ENCODE measurements around the gene ISCU.
"Not testable (repeated sequence)": the region's sequence is repeated elsewhere in the genome, so short reads cannot be mapped to it uniquely, and the experiment has no call there.

The ISCU gene

DNA sequence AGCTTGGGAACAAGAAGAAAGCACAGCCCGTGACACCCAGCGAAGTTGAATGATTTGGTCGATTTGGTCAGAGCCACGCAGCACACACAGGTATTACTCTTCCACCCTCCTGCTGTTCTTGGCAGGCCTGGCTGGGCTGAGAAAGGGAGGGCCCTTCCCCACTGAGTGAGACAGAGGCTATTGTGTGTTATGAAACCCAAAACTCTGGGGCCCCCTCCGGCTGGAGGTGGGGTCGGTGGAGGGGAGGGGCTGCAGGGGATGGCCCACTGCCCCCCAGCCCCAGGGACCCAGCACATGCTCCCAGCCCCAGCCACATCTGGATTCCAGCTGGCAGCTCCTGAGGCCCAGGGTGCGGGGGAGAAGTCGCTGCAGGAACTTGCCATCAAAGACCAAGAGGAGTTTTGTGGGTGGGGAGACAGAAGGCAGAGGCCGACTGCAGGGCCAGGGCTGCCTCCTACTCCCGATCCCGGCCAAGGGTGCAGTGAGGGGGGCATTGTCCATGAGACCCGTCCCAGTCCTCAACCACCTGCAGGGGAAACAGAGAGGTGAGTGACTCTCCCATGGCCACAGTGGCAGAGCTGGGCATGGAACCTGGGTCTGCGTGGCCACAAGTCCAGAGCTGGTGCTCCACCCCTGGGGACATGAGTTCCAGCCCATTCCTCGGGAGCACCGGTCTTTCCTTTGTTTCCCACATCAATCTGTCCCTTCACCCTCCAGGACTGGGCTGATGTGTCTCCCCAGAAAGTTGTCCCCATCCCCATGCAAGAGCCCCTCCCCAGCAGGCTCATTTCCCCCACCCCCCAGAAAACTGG, 26.8 kb downstream of the ISCU start:
- DNase-seq (ENCODE audit: low spot score) = no peak

DNA sequence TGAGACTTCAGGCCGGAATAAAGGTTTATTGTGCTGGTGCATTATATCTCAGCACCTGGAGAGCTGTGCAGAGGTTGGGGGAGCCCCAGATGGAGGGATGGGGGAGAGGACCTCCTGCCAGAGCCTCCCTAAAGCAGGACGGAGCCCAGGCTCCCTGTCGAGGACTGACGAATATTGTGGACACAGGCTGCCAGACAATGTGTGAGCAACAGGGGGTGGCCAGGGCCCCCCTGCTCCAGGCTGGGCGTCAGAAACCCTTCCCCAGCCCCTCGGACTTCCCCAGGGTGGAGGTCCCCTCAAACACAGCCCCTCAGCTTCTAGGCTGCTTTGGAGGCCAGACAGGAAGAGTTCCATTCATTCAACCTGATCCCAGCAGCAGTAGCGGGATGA, 27.4 kb downstream of the ISCU start:
- DNase-seq (ENCODE audit: low spot score) = no peak

- not testable (repeated sequence) for DNase-seq (ENCODE audit: low spot score)
Observed at GRCh38 chr12:108590463-108590862, 28.1 kb downstream of the ISCU start.

DNA sequence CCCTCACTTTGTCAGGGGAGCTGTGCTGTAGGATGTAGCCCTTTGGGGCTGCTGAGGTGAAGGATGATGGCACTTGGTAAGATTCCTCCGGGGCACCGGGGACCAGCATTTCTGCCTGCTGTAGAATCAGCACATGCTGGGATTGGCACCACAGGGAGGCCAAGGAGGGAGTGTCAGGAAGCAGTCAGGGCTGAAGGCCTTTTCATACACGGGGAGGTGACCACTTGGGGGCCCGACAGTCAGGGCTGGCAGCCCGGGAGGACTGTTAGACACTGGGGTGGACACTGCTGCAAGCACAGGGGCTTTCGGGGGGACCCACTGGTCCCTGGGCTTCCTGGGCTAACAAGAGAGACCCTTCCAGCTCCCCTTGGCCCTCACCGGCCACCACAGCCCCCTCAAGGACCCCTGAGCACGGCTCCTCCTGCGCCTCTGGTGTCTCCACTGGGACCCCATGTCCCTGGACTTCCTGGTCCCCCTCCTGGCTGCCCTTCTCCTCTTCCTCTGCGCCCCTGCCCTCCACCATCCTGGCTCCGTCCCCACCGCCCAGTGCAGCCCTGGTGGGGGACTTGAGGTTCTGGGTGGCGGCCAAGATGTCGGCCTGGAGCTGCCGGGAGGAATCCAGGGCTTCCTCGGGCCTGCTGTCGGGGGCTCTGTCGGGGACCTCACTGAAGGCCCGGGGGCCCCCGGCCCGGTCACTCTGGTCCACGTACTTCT, 29.0 kb downstream of the ISCU start:
- DNase-seq (ENCODE audit: low spot score) = no peak

- DNase-seq (ENCODE audit: low spot score) = no peak
Observed at GRCh38 chr12:108592033-108592909, 29.9 kb downstream of the ISCU start.

GRCh38 chr12:108594323-108594903, 32.0 kb downstream of the ISCU start:
- no peak for DNase-seq (ENCODE audit: low spot score)

DNA sequence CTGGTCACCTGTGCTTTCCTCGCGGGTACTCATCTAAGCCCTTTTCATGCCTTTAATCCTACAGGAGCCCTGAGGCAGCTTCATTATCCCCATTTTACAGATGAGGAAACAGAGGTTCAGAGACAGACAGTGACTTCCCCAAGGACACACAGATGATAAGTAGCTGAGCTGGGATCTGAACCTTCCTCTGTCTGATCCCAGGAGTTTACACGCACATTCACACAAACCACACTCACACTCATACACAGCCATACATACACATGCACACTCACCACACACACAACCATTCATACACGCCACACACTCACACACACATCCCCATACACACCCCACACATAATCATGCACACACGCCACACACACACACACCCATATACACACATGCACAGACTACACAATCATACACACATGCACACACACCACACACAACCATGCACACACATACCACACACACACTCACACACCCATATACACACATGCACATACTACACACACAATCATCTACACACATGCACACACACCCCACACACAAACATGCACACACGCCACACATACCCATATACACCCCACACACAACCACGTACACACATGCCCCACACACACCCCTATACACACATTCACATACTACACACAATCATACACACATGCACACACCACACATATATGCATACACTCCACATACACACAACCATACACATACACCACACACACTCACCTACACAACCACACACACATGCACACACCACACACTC, 32.7 kb downstream of the ISCU start:
- DNase-seq (ENCODE audit: low spot score) = no peak

DNA sequence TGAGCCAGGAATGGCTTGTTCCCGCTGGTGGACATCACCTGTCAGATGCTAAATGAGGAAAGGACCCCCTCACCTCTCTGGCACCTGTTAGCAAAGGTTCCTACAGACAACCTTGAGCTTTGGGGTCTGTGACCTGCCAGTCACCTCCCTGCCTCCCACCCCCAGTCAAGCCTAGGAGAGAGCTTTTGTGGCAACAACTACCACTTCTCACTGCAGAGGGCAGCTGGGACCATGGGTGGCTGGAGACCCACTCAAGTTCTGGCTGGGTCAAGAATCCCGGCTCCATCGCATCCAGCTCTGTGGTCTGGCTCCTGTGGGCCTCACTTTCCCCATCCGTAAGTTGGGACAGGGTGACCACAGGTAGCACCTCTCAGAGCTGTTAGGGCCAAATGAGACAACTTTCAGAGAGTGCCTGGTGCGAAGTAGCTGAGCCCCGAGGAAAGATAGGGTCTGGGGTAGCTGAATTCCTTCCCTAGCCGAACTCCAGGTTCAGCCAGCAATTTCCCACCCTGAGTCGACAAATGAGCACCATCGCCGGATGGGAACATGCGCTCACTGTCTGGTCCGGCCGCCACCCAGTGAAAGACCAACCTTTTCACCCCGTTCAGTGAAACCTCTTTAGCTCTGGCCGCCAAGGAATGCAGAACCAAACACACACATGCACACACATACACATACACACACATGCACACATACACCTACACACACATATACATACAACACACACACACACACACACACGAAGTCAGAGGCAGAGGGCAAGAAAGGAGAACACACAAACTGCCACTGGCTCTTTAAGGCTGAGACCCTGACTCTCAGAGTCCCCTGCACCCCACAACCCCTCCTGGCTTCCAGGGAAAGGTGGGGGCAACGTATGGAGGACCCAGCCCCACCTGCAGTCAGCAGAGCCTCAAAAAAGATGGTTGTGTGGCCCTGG, 33.6 kb downstream of the ISCU start:
- no peak for DNase-seq (ENCODE audit: low spot score)

DNA sequence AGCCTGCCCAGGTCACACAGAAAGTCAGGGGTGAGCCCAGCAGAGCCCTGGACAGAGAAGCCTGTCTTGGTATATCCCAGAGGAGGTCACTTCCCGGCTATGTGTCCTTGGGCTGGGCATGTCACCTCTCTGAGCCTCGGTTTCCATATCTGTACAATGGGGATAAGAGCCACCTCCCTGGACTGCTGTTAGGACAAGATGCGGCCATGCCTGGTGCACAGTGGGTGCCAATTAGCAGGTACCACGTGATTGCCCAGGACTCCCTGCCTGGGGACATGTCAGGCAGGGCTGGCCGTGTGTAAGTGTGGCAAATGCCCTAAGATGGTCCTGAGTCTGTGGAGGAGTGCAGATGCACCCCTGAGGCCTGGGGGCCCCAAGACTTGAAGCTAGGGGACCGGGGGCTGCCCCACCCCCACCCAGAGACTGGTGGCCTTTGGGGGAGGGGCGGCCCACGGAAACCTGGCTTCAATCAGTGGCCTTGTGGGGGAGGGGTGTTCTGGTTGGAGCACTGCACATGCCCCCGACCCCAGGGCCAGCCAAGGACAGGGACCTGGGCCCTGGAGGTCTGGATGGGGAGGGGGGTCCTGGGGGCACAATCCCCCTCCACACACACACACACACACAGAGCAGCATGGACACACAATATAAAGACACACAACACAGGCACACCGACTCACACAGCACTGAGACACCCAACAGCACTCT, 34.6 kb downstream of the ISCU start:
- DNase-seq (ENCODE audit: low spot score) = no peak

- no peak for DNase-seq (ENCODE audit: low spot score)
Observed at GRCh38 chr12:108597559-108598471, 35.4 kb downstream of the ISCU start, which contains the start of gene TMEM119. Gene TMEM119 (minus strand): TSS chr12:108598084. CDS start chr12:108592383, 5,701 bp downstream.

DNA sequence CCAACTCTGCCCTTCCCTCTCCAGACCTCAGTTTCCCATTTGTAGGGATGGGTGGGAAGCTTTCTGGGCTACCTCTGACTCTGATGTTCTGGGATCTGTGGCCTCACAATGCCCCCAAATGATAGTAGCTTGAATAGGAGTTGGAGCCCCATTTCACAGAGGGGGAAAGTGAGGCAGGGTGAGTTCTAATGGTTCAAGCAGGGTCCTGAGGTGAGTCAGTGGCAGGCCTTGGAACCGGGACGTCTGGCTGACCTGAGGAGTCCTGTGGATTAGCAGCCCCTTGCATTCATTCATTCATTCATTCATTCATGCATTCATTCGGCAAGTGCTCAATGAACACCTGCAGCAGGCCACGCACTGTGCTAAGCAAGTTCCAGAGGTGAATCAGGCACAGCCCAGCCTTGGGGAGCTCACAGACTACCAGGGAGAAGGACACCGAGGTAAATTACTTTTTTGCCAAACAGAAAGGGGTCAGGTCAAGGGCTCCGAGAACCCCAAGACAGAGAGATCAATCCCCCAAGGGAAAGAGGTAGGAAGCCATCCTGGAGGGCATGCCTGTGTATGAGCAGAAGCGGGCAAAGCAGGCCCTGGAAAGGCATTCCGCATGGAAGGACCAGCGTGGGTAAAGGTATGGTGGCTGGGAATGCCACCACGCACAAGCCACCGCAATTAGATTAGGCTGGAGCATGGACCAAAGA, 36.3 kb downstream of the ISCU start:
- DNase-seq (ENCODE audit: low spot score) = no peak

GRCh38 chr12:108599541-108599940, 37.1 kb downstream of the ISCU start:
- no peak for DNase-seq (ENCODE audit: low spot score)

DNA sequence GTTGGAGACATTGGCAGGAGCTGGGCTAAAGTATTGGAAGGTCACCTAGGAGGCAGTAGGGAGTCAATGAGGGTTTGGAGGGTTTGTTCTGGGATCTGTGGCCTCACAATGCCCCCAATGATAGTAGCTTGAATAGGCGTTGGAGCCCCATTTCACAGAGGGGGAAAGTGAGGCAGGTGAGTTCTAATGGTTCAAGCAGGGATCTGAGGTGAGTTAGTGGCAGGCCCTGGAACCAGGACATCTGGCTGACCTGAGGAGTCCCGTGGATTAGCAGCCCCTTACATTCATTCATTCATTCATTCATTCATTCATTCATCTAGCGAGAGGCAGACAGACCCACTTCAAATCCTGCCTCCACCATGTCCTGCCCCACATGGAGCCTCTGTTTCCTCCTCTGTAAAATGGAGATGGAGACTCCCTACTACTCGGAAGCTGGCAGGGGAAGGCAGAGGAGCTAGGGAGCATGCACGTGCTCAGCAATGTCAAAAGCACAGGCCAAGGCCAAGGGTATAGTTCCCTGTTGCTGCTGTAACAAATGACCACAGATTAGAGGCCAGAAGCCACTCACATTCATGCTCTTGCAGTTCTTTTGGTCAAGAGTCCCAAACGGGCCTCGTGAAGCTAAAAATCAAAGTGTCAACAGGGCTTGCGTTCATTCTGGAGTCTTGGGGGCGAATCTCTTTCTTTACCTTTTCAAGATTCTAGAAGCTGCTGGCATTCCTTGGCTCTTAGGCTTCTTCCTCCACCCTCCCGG, 37.7 kb downstream of the ISCU start:
- DNase-seq (ENCODE audit: low spot score) = no peak

DNA sequence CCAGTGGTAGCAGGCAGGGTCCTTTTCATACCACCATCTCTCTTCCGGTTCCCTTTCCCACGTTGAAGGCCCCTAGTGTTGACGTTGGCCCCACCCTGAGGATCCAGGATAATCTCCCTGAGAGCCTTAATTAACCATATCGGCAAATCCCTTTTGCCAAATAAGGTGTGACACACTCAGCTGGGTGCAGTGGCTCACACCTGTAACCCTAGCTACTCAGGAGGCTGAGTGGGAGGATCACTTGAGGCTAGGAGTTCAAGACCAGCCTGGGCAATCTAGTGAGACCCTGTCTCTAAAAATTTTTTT, 38.3 kb downstream of the ISCU start:
- no peak for DNase-seq (ENCODE audit: low spot score)

DNA sequence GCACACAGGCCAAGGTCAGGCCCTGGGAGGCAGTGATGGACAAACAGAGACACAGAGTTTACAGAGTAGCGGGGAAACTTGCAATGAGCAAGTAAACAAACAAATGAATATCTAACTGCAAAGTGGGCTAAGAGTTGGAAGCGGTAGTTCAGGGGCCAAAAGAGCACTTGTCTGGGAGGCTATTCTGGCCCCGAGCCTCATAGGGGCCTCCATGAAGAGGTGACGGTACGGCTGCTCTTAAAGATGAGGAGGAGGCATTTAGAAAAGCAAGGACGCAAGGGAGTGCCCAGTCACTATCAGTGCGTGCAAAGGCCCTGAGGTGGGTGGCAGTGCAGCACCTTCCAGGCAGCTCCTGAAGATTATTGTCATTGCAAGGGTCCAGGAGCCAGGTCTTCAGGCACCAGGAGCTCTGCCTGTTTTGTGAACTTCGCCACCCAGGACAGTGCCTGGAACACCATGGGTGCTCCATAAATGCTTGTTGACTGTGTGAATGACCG, 39.9 kb downstream of the ISCU start:
- DNase-seq (ENCODE audit: low spot score) = no peak

- DNase-seq (ENCODE audit: low spot score) = no peak
Observed at GRCh38 chr12:108602976-108603704, 40.7 kb downstream of the ISCU start.

Measured in CD4-positive, alpha-beta T cell treated with Interleukin-6 at 100 ng/mL for 8 hours (primary cell).